Breast epithelium (tissue), 3 donors: ENCODE measurements around the gene VAPA.

Experiments
- CTCF ChIP-seq, 3 donors: fragments of 450-650 bp; IDR thresholded peaks; one replicate each; pipeline ENCODE4 v1.5.1; 2016 to 2017; ENCODE audit warnings: antibody characterized with exemption in 3 of 3, mild to moderate bottlenecking in 3 of 3, moderate library complexity in 3 of 3
- POLR2A ChIP-seq: fragments of 450-650 bp; IDR thresholded peaks from one replicate; pipeline ENCODE4 v1.6.1; 2016; ENCODE audit warnings: antibody characterized with exemption, mild to moderate bottlenecking, moderate library complexity
- POLR2AphosphoS5 ChIP-seq, 3 donors: sonication (generic); formaldehyde crosslinking; IDR thresholded peaks; one replicate each; pipeline ENCODE4 v1.6.1; 2017; ENCODE audit warnings: antibody characterized with exemption in 3 of 3

GRCh38 chr18:9865764-9866490, 47.9 kb upstream of the VAPA start:
- TF ChIP-seq CTCF (IDR thresholded peaks at IDR 0.05) (no peak), POLR2AphosphoS5 (IDR thresholded peaks at IDR 0.05) (no peak), POLR2A (no peak)
